ENCODE measurements around the gene DGKI. TPM values are rescaled to one million over a fixed set of nuclear protein-coding genes. Genes with fewer than 3 reads are reported as not detected.
A peak's percentile ranks its signal among the peaks of the same experiment; 100 is the strongest.

The DGKI gene
- total RNA-seq, 1 experiment from 2014 or later = 0.79 TPM

- Mint-ChIP-seq H3K4me1 (peaks cover 6% of the 10 kb centered on the region; the same call in 1 of the 2 replicates), H3K4me3 (no peak overlapping the region), H3K27me3 (ENCODE audit: low read depth) (no peaks in the 10 kb centered on the region), H3K27ac (no peak overlapping the region), H3K36me3 (no peaks in the 10 kb centered on the region), H3K9me3 (no peaks in the 10 kb centered on the region)
- CTCF ChIA-PET = interaction anchor here (0.9 to 1.5 kb wide), 2 partner anchors 189 to 233 kb away, joined by 3 read pairs; no protein-coding TSS in a partner anchor
- ATAC-seq = peak; percentile 74
- DNase-seq (ENCODE audit: low spot score) = peak; percentile 10
- POLR2A ChIA-PET = no interaction called here
- TF ChIP-seq TEAD1 (CRISPR knock-in tag; IDR thresholded peaks at IDR 0.05) (peak; percentile 35; the same call in 1 of the 2 replicates), ZNF396 (CRISPR knock-in tag; IDR thresholded peaks at IDR 0.05; ENCODE audit: borderline replicate concordance) (no peak)
These were observed 444.0 kb downstream of the DGKI start for GRCh38 chr7:137402536-137403352.

- CTCF ChIA-PET = no interaction called here
- no peak for TF ChIP-seq ZNF416 (CRISPR knock-in tag; IDR thresholded peaks at IDR 0.05)
- no peak for TF ChIP-seq ZNF317 (CRISPR knock-in tag; IDR thresholded peaks at IDR 0.05; ENCODE audit: borderline replicate concordance, low read depth)
- no peak for TF ChIP-seq PREB (CRISPR knock-in tag; IDR thresholded peaks at IDR 0.05; ENCODE audit: borderline replicate concordance)
- ATAC-seq = no peak
- H3K4me3 Mint-ChIP-seq = no peak overlapping the region
- H3K4me1 Mint-ChIP-seq = peaks cover 6% of the 10 kb centered on the region; the same call in 1 of the 2 replicates
- no peaks in the 10 kb centered on the region for H3K27me3 Mint-ChIP-seq (ENCODE audit: low read depth)
- POLR2A ChIA-PET = no interaction called here
- DNase-seq (ENCODE audit: low spot score) = no peak
- H3K9me3 Mint-ChIP-seq = 0 out of 2 replicates have a peak, but pooled peaks cover 3% of the 10 kb centered on the region
- H3K36me3 Mint-ChIP-seq = no peaks in the 10 kb centered on the region
- H3K27ac Mint-ChIP-seq = no peak overlapping the region
These were observed 446.6 kb downstream of the DGKI start for GRCh38 chr7:137399827-137400823.

- H3K27ac Mint-ChIP-seq = no peak overlapping the region
- no peak overlapping the region for H3K4me3 Mint-ChIP-seq
- H3K27me3 Mint-ChIP-seq (ENCODE audit: low read depth) = no peaks in the 10 kb centered on the region; the same call in 1 of the 2 replicates
- DNase-seq (ENCODE audit: low spot score) = no peak
- TF ChIP-seq MXD4 (CRISPR knock-in tag; IDR thresholded peaks at IDR 0.05; ENCODE audit: borderline replicate concordance) = no peak
- TF ChIP-seq ZBTB43 (CRISPR knock-in tag; IDR thresholded peaks at IDR 0.05) = no peak
- no peak for TF ChIP-seq MAX (CRISPR knock-in tag; IDR thresholded peaks at IDR 0.05)
- TF ChIP-seq FOXK1 (CRISPR knock-in tag; IDR thresholded peaks at IDR 0.05) = no peak
- no peak for TF ChIP-seq RORB (CRISPR knock-in tag; IDR thresholded peaks at IDR 0.05)
- no peak for TF ChIP-seq ELF4 (CRISPR knock-in tag; IDR thresholded peaks at IDR 0.05; ENCODE audit: low read depth)
- TF ChIP-seq ATF3 (CRISPR knock-in tag; conservative IDR thresholded peaks at IDR 0.05) = no peak
- TF ChIP-seq ZNF396 (CRISPR knock-in tag; IDR thresholded peaks at IDR 0.05; ENCODE audit: borderline replicate concordance) = no peak
- TF ChIP-seq NFYB (CRISPR knock-in tag; conservative IDR thresholded peaks at IDR 0.05; ENCODE audit: low read depth) = no peak
- TF ChIP-seq TEAD1 (CRISPR knock-in tag; IDR thresholded peaks at IDR 0.05) = no peak
- no peak for TF ChIP-seq ZNF138 (CRISPR knock-in tag; conservative IDR thresholded peaks at IDR 0.05)
- no peak for TF ChIP-seq OVOL2 (CRISPR knock-in tag; IDR thresholded peaks at IDR 0.05; ENCODE audit: borderline replicate concordance)
- H3K4me1 Mint-ChIP-seq = peaks cover 13% of the 10 kb centered on the region
- no peaks in the 10 kb centered on the region for H3K36me3 Mint-ChIP-seq
- peaks cover 3% of the 10 kb centered on the region; the same call in 1 of the 2 replicates for H3K9me3 Mint-ChIP-seq
- CTCF ChIA-PET = interaction anchor here (0.9 kb wide), 1 partner anchor 226 kb away, joined by 3 read pairs; no protein-coding TSS in a partner anchor
- ATAC-seq = no peak
- POLR2A ChIA-PET = no interaction called here
These were observed 450.7 kb downstream of the DGKI start for GRCh38 chr7:137396051-137396450.
